Measurements from ENCODE around the gene STXBP5L.

Gene STXBP5L

DNA sequence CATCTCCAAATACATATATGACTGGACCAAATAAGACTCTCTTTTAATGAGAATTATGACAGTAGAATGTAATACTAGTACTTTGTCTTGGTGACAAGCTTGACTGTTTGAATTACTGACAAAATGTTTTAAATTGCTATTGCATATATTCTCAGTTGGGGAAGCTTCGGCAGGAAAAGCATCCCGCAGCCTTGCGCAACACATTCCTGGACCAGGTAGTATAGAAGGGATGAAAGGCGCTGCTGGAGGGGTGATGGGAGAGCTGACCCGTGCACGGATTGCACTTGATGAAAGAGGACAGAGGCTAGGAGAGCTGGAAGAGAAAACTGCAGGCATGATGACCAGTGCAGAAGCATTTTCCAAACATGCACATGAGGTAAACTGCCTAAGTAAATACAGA, 510.2 kb downstream of the STXBP5L start:
- Histone ChIP-seq H4K20me1 (ENCODE audit: insufficient read depth, low read length) (no peaks in the 10 kb centered on the region), H3K79me2 (ENCODE audit: low read length) (no peaks in the 10 kb centered on the region), H3K4me3 (ENCODE audit: low read length) (no peak overlapping the region), H3K27me3 (ENCODE audit: low read depth, low read length) (no peaks in the 10 kb centered on the region), H3K9me3 (ENCODE audit: insufficient read depth, low read length) (no peaks in the 10 kb centered on the region), H2AFZ (ENCODE audit: low read depth, low read length) (no peak overlapping the region), H3K9ac (ENCODE audit: low read length) (no peak overlapping the region), H3K27ac (ENCODE audit: low read length) (no peak overlapping the region), H3K4me2 (ENCODE audit: low read length) (no peak overlapping the region), H3K36me3 (replicated peaks; ENCODE audit: low read depth, low read length) (peaks cover 10% of the 10 kb centered on the region), H3K4me1 (ENCODE audit: low read length) (no peaks in the 10 kb centered on the region)
- TF ChIP-seq, protein P1, sequence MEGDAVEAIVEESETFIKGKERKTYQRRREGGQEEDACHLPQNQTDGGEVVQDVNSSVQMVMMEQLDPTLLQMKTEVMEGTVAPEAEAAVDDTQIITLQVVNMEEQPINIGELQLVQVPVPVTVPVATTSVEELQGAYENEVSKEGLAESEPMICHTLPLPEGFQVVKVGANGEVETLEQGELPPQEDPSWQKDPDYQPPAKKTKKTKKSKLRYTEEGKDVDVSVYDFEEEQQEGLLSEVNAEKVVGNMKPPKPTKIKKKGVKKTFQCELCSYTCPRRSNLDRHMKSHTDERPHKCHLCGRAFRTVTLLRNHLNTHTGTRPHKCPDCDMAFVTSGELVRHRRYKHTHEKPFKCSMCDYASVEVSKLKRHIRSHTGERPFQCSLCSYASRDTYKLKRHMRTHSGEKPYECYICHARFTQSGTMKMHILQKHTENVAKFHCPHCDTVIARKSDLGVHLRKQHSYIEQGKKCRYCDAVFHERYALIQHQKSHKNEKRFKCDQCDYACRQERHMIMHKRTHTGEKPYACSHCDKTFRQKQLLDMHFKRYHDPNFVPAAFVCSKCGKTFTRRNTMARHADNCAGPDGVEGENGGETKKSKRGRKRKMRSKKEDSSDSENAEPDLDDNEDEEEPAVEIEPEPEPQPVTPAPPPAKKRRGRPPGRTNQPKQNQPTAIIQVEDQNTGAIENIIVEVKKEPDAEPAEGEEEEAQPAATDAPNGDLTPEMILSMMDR (IDR thresholded peaks at IDR 0.05; ENCODE audit: low read depth, low read length), result no peak
- TF ChIP-seq EZH2phosphoT487 (IDR thresholded peaks at IDR 0.05; ENCODE audit: low read depth), result no peak

DNA sequence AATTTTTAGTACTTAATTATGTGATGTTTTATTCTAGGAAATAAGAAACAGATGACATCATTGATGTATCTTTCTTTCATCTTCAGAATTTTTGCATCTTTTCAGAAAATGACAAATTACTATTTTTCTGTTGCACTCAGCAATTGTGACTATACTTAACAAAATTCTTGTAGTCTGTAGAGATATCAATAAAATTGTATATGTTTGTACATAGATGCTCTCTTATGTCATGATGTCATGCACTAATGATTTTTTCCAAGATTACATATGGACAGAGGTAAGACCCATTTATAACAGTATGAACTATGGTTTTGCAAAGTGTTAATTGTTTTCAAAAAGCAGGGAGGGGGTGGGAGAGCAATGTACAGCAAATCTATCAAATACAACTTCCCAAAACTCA, 516.5 kb downstream of the STXBP5L start:
- Histone ChIP-seq H3K4me2 (ENCODE audit: low read length) (no peak overlapping the region), H2AFZ (ENCODE audit: low read depth, low read length) (no peak overlapping the region), H3K9me3 (ENCODE audit: insufficient read depth, low read length) (no peaks in the 10 kb centered on the region), H3K79me2 (ENCODE audit: low read length) (no peaks in the 10 kb centered on the region), H3K27me3 (ENCODE audit: low read depth, low read length) (no peaks in the 10 kb centered on the region), H3K27ac (ENCODE audit: low read length) (no peak overlapping the region), H3K4me3 (ENCODE audit: low read length) (no peak overlapping the region), H3K4me1 (ENCODE audit: low read length) (no peaks in the 10 kb centered on the region), H3K9ac (ENCODE audit: low read length) (no peak overlapping the region), H4K20me1 (ENCODE audit: insufficient read depth, low read length) (no peaks in the 10 kb centered on the region), H3K36me3 (replicated peaks; ENCODE audit: low read depth, low read length) (peaks cover 25% of the 10 kb centered on the region)
- no peak for TF ChIP-seq EZH2phosphoT487 (IDR thresholded peaks at IDR 0.05; ENCODE audit: low read depth)
- TF ChIP-seq, protein P1 (IDR thresholded peaks at IDR 0.05; ENCODE audit: low read depth, low read length), result no peak

DNA sequence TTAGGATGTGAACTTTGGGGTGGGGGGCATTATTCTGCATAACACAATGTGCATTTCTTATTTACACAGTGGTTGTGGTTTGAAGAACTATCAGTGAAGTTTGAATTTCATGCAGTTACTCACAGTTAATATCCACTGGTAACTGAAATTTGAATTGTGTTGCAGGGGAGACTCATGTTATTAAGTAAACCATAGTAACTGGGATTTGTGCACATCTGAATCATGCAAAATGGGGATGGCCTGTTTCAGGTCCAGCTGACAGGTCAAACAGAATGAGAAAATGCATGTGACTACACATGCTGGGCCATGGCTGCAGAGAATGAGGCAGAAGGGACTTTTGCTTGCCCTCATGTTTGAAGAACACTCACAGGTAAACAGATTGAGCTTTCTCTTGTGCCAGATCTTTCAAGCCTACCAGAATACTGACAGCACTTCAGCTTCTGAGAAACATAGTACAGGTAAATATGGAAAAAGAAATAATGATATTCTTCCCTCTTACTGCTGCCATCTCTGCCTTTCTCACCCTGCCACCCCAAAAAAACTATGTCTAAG, 522.7 kb downstream of the STXBP5L start:
- TF ChIP-seq, protein P1 (IDR thresholded peaks at IDR 0.05; ENCODE audit: low read depth, low read length), result no peak
- no peak for TF ChIP-seq EZH2phosphoT487 (IDR thresholded peaks at IDR 0.05; ENCODE audit: low read depth)
- peaks cover 20% of the 10 kb centered on the region for H3K4me1 ChIP-seq (ENCODE audit: low read length)
- no peak overlapping the region for H3K4me3 ChIP-seq (ENCODE audit: low read length)
- H3K27ac ChIP-seq (ENCODE audit: low read length), result no peak overlapping the region
- no peak overlapping the region for H3K4me2 ChIP-seq (ENCODE audit: low read length)
- no peak overlapping the region for H3K9ac ChIP-seq (ENCODE audit: low read length)
- H2AFZ ChIP-seq (ENCODE audit: low read depth, low read length), result no peak overlapping the region
- no peaks in the 10 kb centered on the region for H3K27me3 ChIP-seq (ENCODE audit: low read depth, low read length)
- H3K36me3 ChIP-seq (replicated peaks; ENCODE audit: low read depth, low read length), result peaks cover 52% of the 10 kb centered on the region
- H4K20me1 ChIP-seq (ENCODE audit: insufficient read depth, low read length), result no peaks in the 10 kb centered on the region
- H3K79me2 ChIP-seq (ENCODE audit: low read length), result no peaks in the 10 kb centered on the region
- no peaks in the 10 kb centered on the region for H3K9me3 ChIP-seq (ENCODE audit: insufficient read depth, low read length)

DNA sequence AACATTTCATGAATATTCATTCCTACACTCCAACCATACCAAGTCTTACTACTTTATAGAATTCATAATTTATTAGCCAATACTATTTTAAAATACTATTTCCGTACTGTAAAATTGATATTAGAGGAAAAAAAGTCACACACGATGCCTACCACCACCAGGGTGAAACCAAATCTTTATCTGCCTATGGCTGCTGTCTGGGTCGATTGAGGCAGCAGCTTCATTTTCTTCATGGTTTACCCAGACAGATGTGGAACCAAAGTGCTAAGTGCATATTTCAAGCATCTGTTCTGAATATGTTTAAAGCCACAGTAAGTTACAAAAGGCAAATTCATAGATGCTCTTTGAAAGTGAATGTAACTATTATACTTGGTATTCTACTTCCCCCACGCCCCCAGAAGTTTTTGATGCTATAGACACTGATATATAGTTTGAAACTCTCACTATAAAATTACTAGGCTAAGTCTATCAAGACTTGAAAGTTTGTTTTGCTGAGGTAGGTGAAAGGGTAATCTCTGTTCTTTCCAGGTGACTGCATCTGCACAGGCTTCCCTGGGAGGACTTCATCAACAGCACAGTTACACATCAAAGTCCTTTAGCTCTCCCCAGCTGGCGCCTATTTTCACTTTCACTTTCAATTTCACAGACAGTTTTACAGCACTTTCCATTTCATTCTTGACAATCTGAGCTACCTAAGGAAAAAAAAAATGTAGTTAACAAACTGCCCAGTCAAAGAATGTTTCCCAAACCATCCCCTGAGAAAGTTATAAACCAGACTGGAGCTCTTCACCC, 523.9 kb downstream of the STXBP5L start:
- H3K36me3 ChIP-seq (replicated peaks; ENCODE audit: low read depth, low read length), result peaks cover 55% of the 10 kb centered on the region
- no peak overlapping the region for H3K27ac ChIP-seq (ENCODE audit: low read length)
- H4K20me1 ChIP-seq (ENCODE audit: insufficient read depth, low read length), result no peaks in the 10 kb centered on the region
- no peak overlapping the region for H3K4me3 ChIP-seq (ENCODE audit: low read length)
- H3K9ac ChIP-seq (ENCODE audit: low read length), result no peak overlapping the region
- no peak for TF ChIP-seq EZH2phosphoT487 (IDR thresholded peaks at IDR 0.05; ENCODE audit: low read depth)
- TF ChIP-seq, protein P1 (IDR thresholded peaks at IDR 0.05; ENCODE audit: low read depth, low read length), result no peak
- H3K79me2 ChIP-seq (ENCODE audit: low read length), result no peaks in the 10 kb centered on the region
- 0 out of 2 replicates have a peak overlapping the region, but pooled peaks have one; percentile 10 for H3K4me2 ChIP-seq (ENCODE audit: low read length)
- H3K4me1 ChIP-seq (ENCODE audit: low read length), result peaks cover 20% of the 10 kb centered on the region
- no peaks in the 10 kb centered on the region for H3K27me3 ChIP-seq (ENCODE audit: low read depth, low read length)
- H2AFZ ChIP-seq (ENCODE audit: low read depth, low read length), result no peak overlapping the region
- H3K9me3 ChIP-seq (ENCODE audit: insufficient read depth, low read length), result no peaks in the 10 kb centered on the region

All from OCI-LY3 (cell line).